NCI-H82 treated with DMSO at 0.1 percent for 48 hours (cell line): ENCODE data around the gene NET1.

Experiments used
- DNase-seq: peaks from one replicate; lab custom pipeline; 2025; ENCODE audit not compliant: unreplicated experiment; lab: John Stamatoyannopoulos, UW

NET1 gene

GRCh38 chr10:5497948-5498730 is 85.8 kb downstream of the NET1 start:
- no peak for DNase-seq

- DNase-seq: no peak
Measured at GRCh38 chr10:5498791-5499492, 86.6 kb downstream of the NET1 start.

DNA sequence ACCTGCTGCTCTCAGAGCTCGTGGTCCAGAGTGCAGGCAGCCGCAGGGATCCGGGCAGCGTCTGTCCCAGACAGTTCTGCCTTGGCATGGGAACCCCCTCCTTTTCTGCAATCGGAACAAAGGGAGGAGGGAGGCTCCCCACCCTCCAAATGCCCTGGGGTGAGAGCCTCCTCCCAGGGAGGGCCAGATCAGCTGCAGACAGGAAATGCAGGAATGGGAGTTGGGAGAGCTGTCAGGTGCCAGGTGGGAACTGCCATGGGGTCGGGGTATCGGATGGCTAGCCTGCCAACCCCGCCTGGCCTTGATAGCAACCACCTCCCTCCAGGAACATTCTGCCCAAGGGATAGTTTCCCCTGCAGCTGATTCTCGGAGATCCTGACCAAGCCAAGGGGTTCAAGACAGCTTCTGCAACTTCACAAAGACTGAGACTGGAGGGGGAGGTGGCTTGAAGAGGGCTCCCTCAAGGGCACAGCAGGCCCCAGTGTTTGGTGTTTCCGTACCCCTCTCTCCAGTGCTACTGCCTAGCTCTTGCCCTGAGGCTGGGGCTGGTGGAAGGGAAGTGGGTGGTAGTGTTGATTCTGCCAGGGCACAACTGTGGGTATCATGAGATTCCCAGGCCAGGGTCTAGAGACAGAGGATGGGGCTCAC is 87.3 kb downstream of the NET1 start, which contains the start of gene CALML5:
TSS of gene CALML5 (minus strand) at position 78 of the 648 bp plus-strand sequence. CDS start 132 bp downstream, outside the sequence.
- no peak for DNase-seq

GRCh38 chr10:5500162-5500670 is 87.9 kb downstream of the NET1 start:
- no peak for DNase-seq

GRCh38 chr10:5500910-5501309 is 88.6 kb downstream of the NET1 start:
- no peak for DNase-seq

- no peak for DNase-seq
Measured at GRCh38 chr10:5502061-5502521, 89.7 kb downstream of the NET1 start.

GRCh38 chr10:5502571-5503476 is 90.5 kb downstream of the NET1 start:
- no peak for DNase-seq

DNA sequence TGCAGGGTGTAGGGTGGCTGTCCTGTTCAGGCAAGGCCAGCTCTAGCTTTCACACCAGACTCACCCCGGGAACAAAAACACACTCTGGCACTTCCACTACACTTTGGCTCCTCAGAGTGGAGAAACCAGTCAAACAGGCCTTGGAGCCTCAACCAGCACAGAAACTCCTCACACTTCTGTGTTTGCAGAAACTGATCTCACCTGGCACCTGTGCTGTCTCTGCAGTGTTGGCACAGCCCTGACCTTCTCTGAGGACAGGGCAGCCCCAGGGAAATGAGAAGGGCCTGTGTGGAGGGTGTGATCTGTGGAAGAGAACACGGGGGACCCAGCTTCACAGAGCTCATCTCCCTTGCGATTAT is 91.1 kb downstream of the NET1 start:
- DNase-seq: no peak

GRCh38 chr10:5504146-5505072 is 92.1 kb downstream of the NET1 start:
- DNase-seq: no peak

- no peak for DNase-seq
Measured at GRCh38 chr10:5506246-5506645, 93.9 kb downstream of the NET1 start.

DNA sequence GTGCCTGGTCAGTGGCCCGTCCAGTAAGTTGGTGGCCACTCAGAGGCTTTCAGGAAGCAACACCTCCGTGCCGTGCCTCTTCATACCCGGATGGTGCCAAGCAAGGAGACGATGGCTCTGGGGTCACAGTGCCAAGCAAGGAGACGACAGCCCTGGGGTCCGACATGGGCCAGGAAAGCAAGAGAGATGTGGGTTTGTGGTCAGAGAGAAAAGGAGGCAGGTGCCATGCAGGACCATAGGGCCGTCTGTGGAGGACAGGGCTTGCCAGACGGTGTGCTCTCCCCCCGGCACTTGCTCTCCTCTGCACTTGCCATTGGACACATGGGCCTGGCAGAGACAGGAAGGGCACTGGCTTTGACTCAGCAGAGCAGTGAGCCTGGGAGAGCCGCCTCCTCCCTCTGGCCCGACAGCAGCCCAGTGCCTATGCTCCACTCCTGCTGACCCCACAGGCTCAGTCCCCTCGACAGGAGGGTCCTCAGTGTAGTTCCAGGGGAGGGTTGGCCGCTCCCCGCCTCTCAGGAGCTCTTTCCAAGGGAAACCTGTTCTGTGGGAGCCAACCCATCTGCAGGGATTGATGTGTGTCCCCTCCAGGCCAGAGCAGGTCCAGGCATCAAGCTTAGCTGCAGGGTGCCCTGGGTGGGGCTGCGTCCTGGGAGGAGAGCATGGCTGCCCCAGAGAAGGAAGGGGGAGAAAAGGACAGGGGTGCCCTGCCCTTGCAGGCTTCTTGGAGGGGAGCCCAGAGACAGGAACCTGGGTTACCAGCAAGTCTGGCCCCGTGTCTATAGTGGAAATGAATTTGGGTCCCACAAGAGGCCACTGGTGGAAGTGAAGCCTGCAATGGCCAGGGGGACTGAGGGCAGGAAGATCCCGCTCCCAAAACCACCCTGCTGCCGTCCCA is 94.6 kb downstream of the NET1 start:
- no peak for DNase-seq

GRCh38 chr10:5507649-5508131 is 95.3 kb downstream of the NET1 start:
- no peak for DNase-seq

DNA sequence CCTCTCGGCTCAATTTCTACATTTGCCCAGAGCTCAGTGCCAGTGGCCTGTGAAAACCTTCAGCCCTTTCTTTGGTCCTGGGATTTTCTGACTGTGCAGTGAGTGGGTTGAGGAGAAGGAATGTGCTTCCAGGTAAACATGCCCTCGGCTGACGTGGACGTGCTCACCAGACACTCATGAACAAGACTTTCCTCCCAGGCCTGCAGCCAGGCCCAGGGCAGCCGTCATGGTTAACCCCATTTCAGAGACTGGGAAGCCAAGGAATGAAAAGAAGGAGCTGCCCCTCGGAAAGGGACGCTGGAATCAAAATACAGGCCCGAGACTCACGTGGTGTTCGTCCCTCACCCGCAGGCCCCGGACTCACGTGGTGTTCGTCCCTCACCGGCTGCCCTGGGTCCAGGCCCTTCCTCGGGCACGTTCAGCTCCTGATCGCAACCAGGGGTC is 95.8 kb downstream of the NET1 start:
- no peak for DNase-seq
